ENCODE measurements around the gene HNRNPK.

The HNRNPK gene

GRCh38 chr9:83986195-83986594 lies 6.2 kb upstream of the HNRNPK start:
- no peak overlapping the region for H2AFZ ChIP-seq (ENCODE audit: low read depth, low read length)
- H3K27ac ChIP-seq (ENCODE audit: low read length), result no peak overlapping the region; the same call in 1 of the 2 replicates

GRCh38 chr9:83981126-83981871 lies 1.3 kb upstream of the HNRNPK start:
- Histone ChIP-seq H3K9ac (ENCODE audit: low read length) (peak overlapping the region; percentile 100), H3K4me3 (ENCODE audit: low read length) (peak overlapping the region; percentile 89), H3K4me1 (ENCODE audit: low read length) (peaks cover 45% of the 10 kb centered on the region), H3K79me2 (ENCODE audit: low read length) (peaks cover 98% of the 10 kb centered on the region), H3K27me3 (ENCODE audit: low read depth, low read length) (no peaks in the 10 kb centered on the region), H3K9me3 (ENCODE audit: insufficient read depth, low read length) (no peaks in the 10 kb centered on the region), H2AFZ (ENCODE audit: low read depth, low read length) (peak overlapping the region; percentile 32; the same call in 1 of the 2 replicates), H3K4me2 (ENCODE audit: low read length) (peak overlapping the region; percentile 66), H3K27ac (ENCODE audit: low read length) (peak overlapping the region; percentile 95), H3K36me3 (replicated peaks; ENCODE audit: low read depth, low read length) (peaks cover 38% of the 10 kb centered on the region), H4K20me1 (ENCODE audit: insufficient read depth, low read length) (peaks cover 54% of the 10 kb centered on the region)
- no peak for TF ChIP-seq EZH2phosphoT487 (IDR thresholded peaks at IDR 0.05; ENCODE audit: low read depth)
- TF ChIP-seq CTCF (IDR thresholded peaks at IDR 0.05; ENCODE audit: low read depth, low read length), result no peak

More at GRCh38 chr9:83986195-83986594, 6.2 kb upstream of the HNRNPK start:
- H3K27me3 ChIP-seq (ENCODE audit: low read depth, low read length), result no peaks in the 10 kb centered on the region
- peak overlapping the region; percentile 30; the same call in 1 of the 2 replicates for H3K4me2 ChIP-seq (ENCODE audit: low read length)
- no peak overlapping the region for H3K9ac ChIP-seq (ENCODE audit: low read length)
- H4K20me1 ChIP-seq (ENCODE audit: insufficient read depth, low read length), result peaks cover 47% of the 10 kb centered on the region
- H3K36me3 ChIP-seq (replicated peaks; ENCODE audit: low read depth, low read length), result peaks cover 24% of the 10 kb centered on the region
- H3K4me3 ChIP-seq (ENCODE audit: low read length), result no peak overlapping the region
- peaks cover 32% of the 10 kb centered on the region for H3K4me1 ChIP-seq (ENCODE audit: low read length)
- H3K9me3 ChIP-seq (ENCODE audit: insufficient read depth, low read length), result no peaks in the 10 kb centered on the region
- peaks cover 95% of the 10 kb centered on the region for H3K79me2 ChIP-seq (ENCODE audit: low read length)
- TF ChIP-seq CTCF (IDR thresholded peaks at IDR 0.05; ENCODE audit: low read depth, low read length) (no peak), EZH2phosphoT487 (IDR thresholded peaks at IDR 0.05; ENCODE audit: low read depth) (no peak)

DNA sequence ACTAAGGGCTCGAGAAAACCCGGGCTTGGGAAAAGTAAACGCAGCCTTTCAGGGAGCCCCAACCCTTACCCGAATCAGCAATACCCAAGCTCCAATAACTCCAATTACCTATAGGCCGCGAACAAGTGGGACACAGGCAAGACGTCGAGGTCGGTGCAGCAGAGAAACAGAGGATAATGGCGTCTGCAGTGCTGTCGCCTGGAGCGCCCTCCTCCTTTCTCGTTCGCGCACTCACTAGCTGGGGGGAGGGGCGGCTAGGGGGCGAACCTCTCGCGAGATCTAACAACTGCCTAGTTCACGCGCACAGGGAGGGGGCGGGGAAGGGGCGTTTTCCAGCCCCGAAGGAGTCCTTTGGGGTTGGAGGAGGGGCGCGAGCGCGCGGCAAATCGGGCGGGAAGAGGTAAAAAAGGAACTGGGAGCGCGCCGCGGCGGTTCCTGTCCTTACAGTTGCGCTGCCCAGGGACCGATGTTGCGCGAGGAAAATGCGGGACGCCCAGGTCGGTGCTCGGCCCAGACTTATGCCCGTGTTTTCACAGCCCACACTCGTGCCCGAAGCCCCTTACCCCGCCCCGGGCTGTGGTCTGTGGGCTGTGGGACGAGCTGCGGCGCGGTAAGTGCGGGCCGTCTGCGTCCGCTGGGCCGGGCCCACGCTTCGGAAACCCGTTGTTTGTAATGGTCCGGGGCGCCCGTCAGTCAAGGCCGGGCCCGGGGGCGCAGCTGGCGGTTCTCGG lies 545 bp upstream of the HNRNPK start, which contains the start of gene RMI1:
RMI1 (plus strand) TSS at position 411 of the 731 bp plus-strand sequence. CDS start 20,182 bp downstream, outside the sequence.
- TF ChIP-seq CTCF (IDR thresholded peaks at IDR 0.05; ENCODE audit: low read depth, low read length) (peak; percentile 36), EZH2phosphoT487 (IDR thresholded peaks at IDR 0.05; ENCODE audit: low read depth) (no peak)

More for the DNA sequence above, 545 bp upstream of the HNRNPK start, which contains the start of gene RMI1:
- Histone ChIP-seq H3K4me3 (ENCODE audit: low read length) (peak within 1 kb of the TSS; percentile 89), H3K27ac (ENCODE audit: low read length) (peak within 1 kb of the TSS; percentile 95), H2AFZ (ENCODE audit: low read depth, low read length) (peak within 1 kb of the TSS; percentile 32; the same call in 1 of the 2 replicates), H3K36me3 (replicated peaks; ENCODE audit: low read depth, low read length) (peaks cover 46% of the 10 kb centered on the region), H3K27me3 (ENCODE audit: low read depth, low read length) (no peaks in the 10 kb centered on the region), H4K20me1 (ENCODE audit: insufficient read depth, low read length) (peaks cover 57% of the 10 kb centered on the region), H3K4me2 (ENCODE audit: low read length) (peak within 1 kb of the TSS; percentile 82), H3K9ac (ENCODE audit: low read length) (peak within 1 kb of the TSS; percentile 100), H3K9me3 (ENCODE audit: insufficient read depth, low read length) (no peaks in the 10 kb centered on the region), H3K79me2 (ENCODE audit: low read length) (peaks cover 98% of the 10 kb centered on the region), H3K4me1 (ENCODE audit: low read length) (peaks cover 46% of the 10 kb centered on the region)
